Vagina (tissue), 2 donors: Measurements from ENCODE around the gene PTBP1. TPM values are rescaled to one million over a fixed set of nuclear protein-coding genes. Genes with fewer than 3 reads are reported as not detected.

Experiments used
- DNase-seq, 2 donors: peaks; one replicate each; pipeline ENCODE4 v3.0.0-alpha.2; 2017; ENCODE audit errors: extremely low spot score in 2 of 2
- H3K27ac ChIP-seq: fragments of 200-600 bp; sonication (generic); one replicate; pipeline ENCODE4 v1.5.1; 2019
- H3K27me3 ChIP-seq: fragments of 200-600 bp; sonication (generic); one replicate; pipeline ENCODE4 v1.5.1; 2019
- H3K36me3 ChIP-seq, 2 donors: fragments of 200-600 bp; sonication (generic); one replicate each; pipeline ENCODE4 v1.5.1; 2017 to 2019
- H3K4me1 ChIP-seq: fragments of 200-600 bp; sonication (generic); one replicate; pipeline ENCODE4 v1.5.1; 2019
- H3K4me3 ChIP-seq, 2 donors: fragments of 200-600 bp; sonication (generic); 1 replicate in 1 of 2; 2 replicates in 1 of 2; pipeline ENCODE4 v1.5.1; 2016 to 2019
- H3K9me3 ChIP-seq: fragments of 200-600 bp; sonication (generic); one replicate; pipeline ENCODE4 v1.5.1; 2019
- POLR2A ChIP-seq, 2 donors: fragments of 450-650 bp; IDR thresholded peaks; one replicate each; pipeline ENCODE4 v1.6.1; 2017; ENCODE audit warnings: antibody characterized with exemption in 2 of 2, mild to moderate bottlenecking in 2 of 2, moderate library complexity in 2 of 2
- POLR2AphosphoS5 ChIP-seq, 2 donors: sonication (generic); formaldehyde crosslinking; IDR thresholded peaks; one replicate each; pipeline ENCODE4 v1.9.0; 2017; ENCODE audit warnings: antibody characterized with exemption in 2 of 2, mild to moderate bottlenecking in 2 of 2, low read depth in 1 of 2; ENCODE audit not compliant: insufficient read depth in 1 of 2
- intact Hi-C: fragments of 100-400 bp; cut with DNase I; formaldehyde crosslinking; loops from one replicate; pipeline ENCODE4 v1.15.1; 2023
- total RNA-seq: library from RNA; depleted of rRNA; stranded (reverse); fragments of >200 nt; gene quantifications from one replicate; pipeline ENCODE4 v1.2.3, GENCODE V29; 2016
- TF ChIP-seq, protein P1 (sequence below), 3 experiments: fragments of 450-650 bp in 2 of 3; fragments of 200-600 bp in 1 of 3; sonication (generic) in 1 of 3; IDR thresholded peaks; one replicate each; pipeline ENCODE4 v1.5.1; 2017 to 2019; ENCODE audit warnings: antibody characterized with exemption in 3 of 3, mild to moderate bottlenecking in 2 of 3, moderate library complexity in 2 of 3

The PTBP1 gene
- total RNA-seq, 1 donor from 2014 or later, result 230 TPM

DNA sequence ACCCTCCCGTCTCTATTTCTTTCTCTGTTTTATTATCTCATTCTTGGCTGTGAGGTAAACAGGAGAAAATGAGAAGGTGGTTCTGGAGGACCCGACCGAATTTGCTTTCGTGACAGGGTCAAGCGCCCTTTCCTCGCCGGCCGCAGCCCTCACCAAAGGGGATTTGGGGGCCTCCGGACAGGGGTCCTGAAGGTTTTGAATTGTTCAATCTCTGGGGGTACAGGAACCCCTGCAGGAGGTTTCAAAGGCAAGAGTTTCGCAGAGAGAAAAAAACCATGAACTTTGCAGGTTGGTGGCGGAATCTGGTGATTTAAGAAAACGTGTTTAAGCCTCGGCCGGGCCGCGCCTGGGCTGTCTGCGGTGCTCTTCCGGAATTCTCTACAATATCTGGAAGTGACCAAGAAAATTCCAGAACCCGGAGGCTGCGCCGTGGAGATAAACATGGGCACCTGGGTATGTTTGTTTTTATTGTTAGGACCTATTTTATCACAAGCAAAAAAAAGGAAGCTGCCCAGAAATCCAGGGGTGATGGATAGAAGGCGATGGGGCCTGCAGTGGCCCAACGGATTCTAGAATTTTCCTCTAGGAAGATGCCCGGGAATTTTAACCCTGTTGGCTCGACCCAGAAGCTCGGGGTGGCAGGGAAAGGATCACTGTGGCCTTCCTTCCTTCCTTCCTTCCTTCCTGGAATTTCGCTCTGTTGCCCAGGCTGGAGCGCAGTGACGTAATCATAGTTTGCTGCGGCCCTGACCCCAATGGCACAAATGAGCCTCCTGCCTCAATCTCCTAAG lies 14.2 kb upstream of the PTBP1 start:
- DNase-seq, result no peak
- H3K36me3 ChIP-seq, result no peaks in the 10 kb centered on the region
- H3K27ac ChIP-seq, result peak overlapping the region; percentile 27
- TF ChIP-seq, protein P1, sequence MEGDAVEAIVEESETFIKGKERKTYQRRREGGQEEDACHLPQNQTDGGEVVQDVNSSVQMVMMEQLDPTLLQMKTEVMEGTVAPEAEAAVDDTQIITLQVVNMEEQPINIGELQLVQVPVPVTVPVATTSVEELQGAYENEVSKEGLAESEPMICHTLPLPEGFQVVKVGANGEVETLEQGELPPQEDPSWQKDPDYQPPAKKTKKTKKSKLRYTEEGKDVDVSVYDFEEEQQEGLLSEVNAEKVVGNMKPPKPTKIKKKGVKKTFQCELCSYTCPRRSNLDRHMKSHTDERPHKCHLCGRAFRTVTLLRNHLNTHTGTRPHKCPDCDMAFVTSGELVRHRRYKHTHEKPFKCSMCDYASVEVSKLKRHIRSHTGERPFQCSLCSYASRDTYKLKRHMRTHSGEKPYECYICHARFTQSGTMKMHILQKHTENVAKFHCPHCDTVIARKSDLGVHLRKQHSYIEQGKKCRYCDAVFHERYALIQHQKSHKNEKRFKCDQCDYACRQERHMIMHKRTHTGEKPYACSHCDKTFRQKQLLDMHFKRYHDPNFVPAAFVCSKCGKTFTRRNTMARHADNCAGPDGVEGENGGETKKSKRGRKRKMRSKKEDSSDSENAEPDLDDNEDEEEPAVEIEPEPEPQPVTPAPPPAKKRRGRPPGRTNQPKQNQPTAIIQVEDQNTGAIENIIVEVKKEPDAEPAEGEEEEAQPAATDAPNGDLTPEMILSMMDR (IDR thresholded peaks at IDR 0.05), result no peak
- TF ChIP-seq POLR2A (IDR thresholded peaks at IDR 0.05), result no peak
- no peak for TF ChIP-seq POLR2AphosphoS5 (IDR thresholded peaks at IDR 0.05; ENCODE audit: insufficient read depth in 1 of 2, low read depth in 1 of 2)
- intact Hi-C loops, result no loop called here
- no peaks in the 10 kb centered on the region for H3K27me3 ChIP-seq
- H3K9me3 ChIP-seq, result no peaks in the 10 kb centered on the region
- peak overlapping the region in 1 of 2 donors; percentile 11 for H3K4me3 ChIP-seq
- peaks cover 16% of the 10 kb centered on the region for H3K4me1 ChIP-seq

DNA sequence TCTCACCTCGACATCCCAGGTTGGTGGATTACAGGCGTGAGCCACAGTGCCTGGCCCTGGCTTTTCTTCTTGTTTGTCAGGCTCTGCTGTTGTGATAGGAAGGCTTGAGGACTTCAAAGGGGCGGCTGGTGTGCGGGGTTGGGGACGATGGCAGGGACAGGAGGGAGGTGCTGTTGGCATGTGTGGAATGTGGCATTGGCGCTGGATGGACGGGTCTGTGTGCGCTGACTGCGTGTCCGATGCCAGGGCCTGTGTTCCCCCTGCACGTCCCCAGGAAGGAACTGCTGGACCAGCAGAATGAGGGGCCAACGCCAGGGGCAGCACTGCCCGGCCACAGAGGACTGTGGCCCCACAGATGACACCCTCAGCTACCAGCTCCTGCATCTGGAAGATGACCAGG lies 12.7 kb upstream of the PTBP1 start:
- Histone ChIP-seq H3K4me1 (peaks cover 27% of the 10 kb centered on the region), H3K4me3 (no peak overlapping the region), H3K27me3 (no peaks in the 10 kb centered on the region), H3K36me3 (no peaks in the 10 kb centered on the region), H3K9me3 (no peaks in the 10 kb centered on the region), H3K27ac (no peak overlapping the region)
- intact Hi-C loops, result no loop called here
- DNase-seq, result no peak
- TF ChIP-seq POLR2AphosphoS5 (IDR thresholded peaks at IDR 0.05; ENCODE audit: insufficient read depth in 1 of 2, low read depth in 1 of 2), result no peak
- no peak for TF ChIP-seq POLR2A (IDR thresholded peaks at IDR 0.05)
- TF ChIP-seq, protein P1 (IDR thresholded peaks at IDR 0.05), result no peak

DNA sequence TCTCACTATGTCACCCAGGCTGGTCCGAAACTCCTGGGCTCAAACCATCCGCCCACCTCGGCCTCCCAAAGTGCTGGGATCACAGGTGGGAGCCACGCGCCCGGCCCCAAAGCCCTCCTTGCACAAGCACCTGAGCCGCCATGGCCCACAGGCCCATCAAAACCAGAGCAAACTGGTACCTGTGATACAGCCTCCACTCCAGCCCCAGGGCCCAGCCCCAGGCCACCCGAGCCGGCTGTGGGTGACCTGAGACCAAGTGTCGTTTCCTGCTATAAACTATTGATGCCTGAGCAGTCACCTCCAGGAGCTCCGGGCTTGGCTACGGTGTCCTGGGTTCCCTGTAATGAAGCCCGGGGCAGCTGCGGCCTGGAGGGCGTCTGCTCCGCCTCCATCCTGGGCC lies 9.7 kb upstream of the PTBP1 start:
- Histone ChIP-seq H3K4me1 (peaks cover 24% of the 10 kb centered on the region), H3K36me3 (no peaks in the 10 kb centered on the region), H3K4me3 (no peak overlapping the region), H3K27me3 (no peaks in the 10 kb centered on the region), H3K27ac (no peak overlapping the region), H3K9me3 (no peaks in the 10 kb centered on the region)
- intact Hi-C loops, result no loop called here
- DNase-seq, result no peak
- no peak for TF ChIP-seq POLR2AphosphoS5 (IDR thresholded peaks at IDR 0.05; ENCODE audit: insufficient read depth in 1 of 2, low read depth in 1 of 2)
- no peak for TF ChIP-seq POLR2A (IDR thresholded peaks at IDR 0.05)
- TF ChIP-seq, protein P1 (IDR thresholded peaks at IDR 0.05), result no peak

DNA sequence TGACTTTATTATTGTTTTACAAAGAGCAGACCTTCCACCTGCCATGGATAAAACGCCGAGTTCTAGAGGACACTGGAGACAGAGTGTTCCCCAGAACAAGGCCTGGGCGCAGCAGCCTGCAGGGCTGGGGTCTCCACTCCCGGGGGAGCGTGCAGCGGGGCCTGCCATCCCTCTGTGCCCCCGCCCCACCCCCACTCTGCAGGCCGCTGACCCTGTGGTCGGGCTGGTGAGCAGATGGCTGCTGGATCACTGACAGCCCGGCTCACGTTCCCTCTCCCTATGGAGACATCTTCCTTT lies 8.6 kb upstream of the PTBP1 start:
- H3K27me3 ChIP-seq, result no peaks in the 10 kb centered on the region
- intact Hi-C loops, result no loop called here
- H3K36me3 ChIP-seq, result no peaks in the 10 kb centered on the region
- peak overlapping the region; percentile 61 for H3K27ac ChIP-seq
- TF ChIP-seq, protein P1 (IDR thresholded peaks at IDR 0.05), result no peak
- TF ChIP-seq POLR2A (IDR thresholded peaks at IDR 0.05) (no peak), POLR2AphosphoS5 (IDR thresholded peaks at IDR 0.05; ENCODE audit: insufficient read depth in 1 of 2, low read depth in 1 of 2) (no peak)
- H3K4me1 ChIP-seq, result peaks cover 17% of the 10 kb centered on the region
- H3K9me3 ChIP-seq, result no peaks in the 10 kb centered on the region
- no peak overlapping the region for H3K4me3 ChIP-seq
- no peak for DNase-seq

DNA sequence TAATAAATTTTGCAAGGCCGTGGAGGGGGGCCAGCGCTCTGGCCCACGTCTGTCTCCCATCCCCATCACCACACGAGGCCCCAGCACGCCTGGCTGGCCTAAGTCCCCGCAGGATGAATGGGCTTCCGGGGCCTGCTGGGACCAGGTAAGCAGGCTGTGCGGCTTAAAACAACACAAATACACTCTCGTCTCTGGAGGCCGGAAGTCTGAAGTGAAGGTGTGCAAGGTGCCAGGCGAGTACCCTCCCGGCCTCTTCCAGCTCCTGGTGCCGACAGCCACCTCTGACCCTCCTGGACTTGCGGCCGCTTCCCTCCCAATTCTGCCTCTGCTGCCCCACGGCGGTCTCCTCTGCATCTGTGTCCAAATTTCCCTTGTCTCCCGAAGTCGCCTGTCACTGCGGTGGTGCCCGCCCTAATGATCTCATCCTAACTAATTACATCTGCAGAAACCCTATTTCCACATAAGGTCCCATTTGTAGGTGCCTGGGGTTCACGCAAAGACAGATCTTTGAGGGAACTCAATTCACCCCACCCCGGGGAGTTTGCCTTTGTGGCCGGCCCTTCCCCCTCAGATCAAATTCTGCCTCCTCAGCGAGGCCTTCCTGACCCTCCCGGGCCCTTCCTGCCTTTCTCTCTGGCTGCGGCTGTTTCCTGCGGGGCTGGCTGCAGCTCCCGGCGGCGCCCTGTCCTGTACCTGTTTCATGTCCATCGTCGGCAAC lies 8.1 kb upstream of the PTBP1 start:
- no peak for DNase-seq
- Histone ChIP-seq H3K4me3 (no peak overlapping the region), H3K9me3 (no peaks in the 10 kb centered on the region), H3K27me3 (no peaks in the 10 kb centered on the region), H3K36me3 (no peaks in the 10 kb centered on the region), H3K4me1 (peaks cover 17% of the 10 kb centered on the region), H3K27ac (peak overlapping the region; percentile 61)
- intact Hi-C loops, result no loop called here
- TF ChIP-seq POLR2AphosphoS5 (IDR thresholded peaks at IDR 0.05; ENCODE audit: insufficient read depth in 1 of 2, low read depth in 1 of 2) (peak in 1 of 2 donors; percentile 32), POLR2A (IDR thresholded peaks at IDR 0.05) (no peak)
- TF ChIP-seq, protein P1 (IDR thresholded peaks at IDR 0.05), result no peak
